KMS-11 (cell line): ENCODE results near the gene ARHGEF28.

Source experiments
- H2AFZ ChIP-seq: fragments of 200-600 bp; sonication (generic); 2 replicates; pipeline ENCODE4 v1.6.1; 2016; ENCODE audit warnings: antibody characterized with exemption, mixed run types, low read depth
- H3K27ac ChIP-seq: fragments of 200-600 bp; sonication (generic); 2 replicates; pipeline ENCODE4 v1.6.1; 2016; ENCODE audit warnings: mild to moderate bottlenecking, mixed run types
- H3K27me3 ChIP-seq: fragments of 200-600 bp; sonication (generic); 2 replicates; pipeline ENCODE4 v1.6.1; 2017; ENCODE audit warnings: mild to moderate bottlenecking, low read depth, mixed run types, moderate library complexity; ENCODE audit not compliant: insufficient read depth
- H3K36me3 ChIP-seq: fragments of 200-600 bp; sonication (generic); 2 replicates; pipeline ENCODE4 v1.6.1; 2017; ENCODE audit warnings: mild to moderate bottlenecking, mixed run types; ENCODE audit not compliant: insufficient read depth
- H3K4me1 ChIP-seq: fragments of 200-600 bp; sonication (generic); 2 replicates; pipeline ENCODE4 v1.6.1; 2016; ENCODE audit warnings: mild to moderate bottlenecking, low read depth, mixed run types; ENCODE audit not compliant: poor library complexity, severe bottlenecking
- H3K4me2 ChIP-seq: fragments of 200-600 bp; sonication (generic); 2 replicates; pipeline ENCODE4 v1.7.0; 2016; ENCODE audit warnings: mild to moderate bottlenecking, mixed run types
- H3K4me3 ChIP-seq: fragments of 200-600 bp; sonication (generic); IDR thresholded peaks from 2 replicates; pipeline ENCODE4 v1.6.1; 2017; ENCODE audit warnings: low read depth, low read length, mixed read lengths; ENCODE audit not compliant: insufficient read depth
- H3K79me2 ChIP-seq: fragments of 200-600 bp; sonication (generic); 2 replicates; pipeline ENCODE4 v1.6.1; 2016; ENCODE audit warnings: low read depth, mixed run types; ENCODE audit not compliant: insufficient read depth
- H3K9ac ChIP-seq: fragments of 200-600 bp; sonication (generic); 2 replicates; pipeline ENCODE4 v1.6.1; 2016; ENCODE audit warnings: mild to moderate bottlenecking, mixed run types
- H4K20me1 ChIP-seq: fragments of 200-600 bp; sonication (generic); 2 replicates; pipeline ENCODE4 v1.6.1; 2016; ENCODE audit warnings: mild to moderate bottlenecking, mixed run types; ENCODE audit not compliant: insufficient read depth
- TF ChIP-seq, protein P1 (sequence below): fragments of 200-600 bp; sonication (generic); conservative IDR thresholded peaks from 2 replicates; pipeline ENCODE4 v1.6.1; 2017; ENCODE audit warnings: low read depth, mild to moderate bottlenecking, antibody characterized with exemption, low read length, moderate library complexity, mixed read lengths

ARHGEF28 gene

DNA sequence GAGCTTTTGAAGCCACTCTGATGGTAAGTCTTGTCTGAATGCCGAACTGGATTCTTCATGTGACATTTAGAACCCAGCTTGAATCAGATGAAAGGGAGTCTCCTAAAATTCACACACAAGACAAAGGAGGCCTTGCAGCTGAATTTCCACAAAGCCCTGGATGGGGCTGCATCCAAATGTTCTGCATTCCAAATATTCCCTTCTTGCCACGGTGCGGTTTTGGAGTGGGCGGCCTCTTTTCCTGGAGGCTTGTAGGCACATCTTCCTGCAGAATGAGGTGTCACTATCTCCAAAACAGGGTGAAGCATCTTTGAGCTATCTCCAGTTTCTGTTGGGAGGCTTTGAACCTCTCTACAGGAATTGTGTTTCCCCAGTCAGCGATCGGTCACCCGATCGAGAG, 342.7 kb downstream of the ARHGEF28 start:
- Histone ChIP-seq H3K4me1 (no peaks in the 10 kb centered on the region), H3K4me3 (no peak overlapping the region), H3K27ac (no peak overlapping the region), H2AFZ (no peak overlapping the region), H3K4me2 (no peak overlapping the region), H3K79me2 (no peaks in the 10 kb centered on the region), H3K9ac (no peak overlapping the region), H3K27me3 (no peaks in the 10 kb centered on the region), H3K36me3 (no peaks in the 10 kb centered on the region), H4K20me1 (no peaks in the 10 kb centered on the region)
- TF ChIP-seq, protein P1, sequence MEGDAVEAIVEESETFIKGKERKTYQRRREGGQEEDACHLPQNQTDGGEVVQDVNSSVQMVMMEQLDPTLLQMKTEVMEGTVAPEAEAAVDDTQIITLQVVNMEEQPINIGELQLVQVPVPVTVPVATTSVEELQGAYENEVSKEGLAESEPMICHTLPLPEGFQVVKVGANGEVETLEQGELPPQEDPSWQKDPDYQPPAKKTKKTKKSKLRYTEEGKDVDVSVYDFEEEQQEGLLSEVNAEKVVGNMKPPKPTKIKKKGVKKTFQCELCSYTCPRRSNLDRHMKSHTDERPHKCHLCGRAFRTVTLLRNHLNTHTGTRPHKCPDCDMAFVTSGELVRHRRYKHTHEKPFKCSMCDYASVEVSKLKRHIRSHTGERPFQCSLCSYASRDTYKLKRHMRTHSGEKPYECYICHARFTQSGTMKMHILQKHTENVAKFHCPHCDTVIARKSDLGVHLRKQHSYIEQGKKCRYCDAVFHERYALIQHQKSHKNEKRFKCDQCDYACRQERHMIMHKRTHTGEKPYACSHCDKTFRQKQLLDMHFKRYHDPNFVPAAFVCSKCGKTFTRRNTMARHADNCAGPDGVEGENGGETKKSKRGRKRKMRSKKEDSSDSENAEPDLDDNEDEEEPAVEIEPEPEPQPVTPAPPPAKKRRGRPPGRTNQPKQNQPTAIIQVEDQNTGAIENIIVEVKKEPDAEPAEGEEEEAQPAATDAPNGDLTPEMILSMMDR = no peak

DNA sequence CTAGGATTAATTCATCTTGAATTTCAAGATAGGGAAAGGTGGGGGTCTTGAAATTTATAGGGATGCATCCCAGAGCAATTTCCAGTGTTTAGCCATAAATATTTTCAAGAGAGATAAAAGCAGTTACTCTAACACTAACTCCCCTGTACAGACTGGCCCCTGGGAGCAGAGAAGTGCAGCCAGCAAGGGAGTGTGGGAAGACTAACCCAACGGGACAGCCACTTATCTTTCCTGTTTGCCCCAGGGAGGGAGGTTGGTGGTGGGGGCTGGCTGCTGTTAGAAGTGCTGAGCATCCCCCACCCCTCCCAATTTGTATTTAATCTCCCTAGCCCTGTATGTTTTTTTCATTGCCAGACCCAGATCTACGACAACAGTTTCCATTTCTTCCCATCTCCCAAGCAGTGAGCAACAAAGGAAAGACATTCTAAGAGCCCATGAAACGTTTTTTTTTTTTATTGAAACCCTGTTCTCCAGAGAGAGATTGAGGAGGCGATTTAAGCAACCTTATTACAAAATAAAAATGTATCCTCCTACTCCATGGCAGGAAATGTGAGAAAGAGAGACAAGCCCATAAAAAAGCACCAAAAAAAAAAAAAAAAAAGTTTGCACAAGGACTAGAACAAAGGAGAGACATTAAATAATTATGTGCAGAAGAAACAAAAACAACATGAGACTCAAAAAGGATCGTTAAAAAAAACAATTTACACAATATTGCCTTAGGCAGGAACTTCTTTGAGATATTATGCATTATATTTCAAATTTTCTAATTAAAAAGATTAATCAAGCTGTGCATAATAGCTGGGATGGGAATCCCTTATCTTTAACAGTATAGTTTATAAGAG, 343.4 kb downstream of the ARHGEF28 start:
- no peaks in the 10 kb centered on the region for H3K4me1 ChIP-seq
- no peak overlapping the region for H2AFZ ChIP-seq
- no peak overlapping the region for H3K4me2 ChIP-seq
- no peak overlapping the region for H3K4me3 ChIP-seq
- no peaks in the 10 kb centered on the region for H3K27me3 ChIP-seq
- no peaks in the 10 kb centered on the region for H4K20me1 ChIP-seq
- H3K36me3 ChIP-seq = no peaks in the 10 kb centered on the region
- H3K27ac ChIP-seq = no peak overlapping the region
- no peaks in the 10 kb centered on the region for H3K79me2 ChIP-seq
- TF ChIP-seq, protein P1 = no peak
- no peak overlapping the region for H3K9ac ChIP-seq

DNA sequence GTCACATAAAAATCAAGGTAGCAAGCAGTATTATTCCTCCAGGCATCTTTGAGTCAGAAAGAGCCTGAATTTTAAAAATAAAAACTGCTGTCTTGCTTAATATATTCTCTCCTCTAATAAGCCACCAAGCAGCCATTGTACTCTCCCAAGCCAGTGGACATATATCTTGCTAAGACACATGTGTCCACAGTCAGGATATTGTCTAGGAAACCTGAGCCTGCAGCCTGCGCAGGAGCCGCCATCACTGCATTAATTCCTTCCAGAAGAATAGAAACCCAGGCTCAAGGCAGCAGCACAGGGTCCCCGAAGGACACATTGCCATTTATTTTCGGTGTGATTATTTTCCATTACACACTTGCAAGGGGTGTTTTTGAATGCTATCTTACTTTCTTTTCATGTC, 345.3 kb downstream of the ARHGEF28 start:
- H2AFZ ChIP-seq = no peak overlapping the region
- H3K9ac ChIP-seq = no peak overlapping the region
- no peaks in the 10 kb centered on the region for H3K79me2 ChIP-seq
- H3K4me1 ChIP-seq = peaks cover 9% of the 10 kb centered on the region
- no peak overlapping the region for H3K4me2 ChIP-seq
- no peaks in the 10 kb centered on the region for H3K27me3 ChIP-seq
- no peaks in the 10 kb centered on the region for H4K20me1 ChIP-seq
- H3K36me3 ChIP-seq = no peaks in the 10 kb centered on the region
- H3K4me3 ChIP-seq = no peak overlapping the region
- no peak overlapping the region for H3K27ac ChIP-seq
- TF ChIP-seq, protein P1 = no peak

DNA sequence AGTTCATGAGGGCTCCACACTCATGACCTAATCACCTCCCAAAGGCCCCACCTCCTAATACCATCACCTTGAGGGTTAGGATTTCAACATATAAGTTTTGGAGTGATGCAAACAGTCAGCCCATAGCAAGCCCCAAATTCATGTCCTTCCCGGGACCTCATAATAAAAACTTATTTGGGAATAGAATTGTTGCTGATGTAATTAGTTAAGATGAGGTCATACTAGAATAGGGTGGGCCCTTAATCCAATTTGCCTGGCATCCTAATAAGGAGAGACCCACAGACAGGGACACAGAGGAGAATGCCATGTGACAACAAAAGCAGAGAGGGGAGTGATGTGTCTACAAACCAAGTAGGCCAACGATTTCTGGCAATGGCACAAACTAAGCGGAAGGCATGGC, 347.1 kb downstream of the ARHGEF28 start:
- Histone ChIP-seq H3K4me2 (no peak overlapping the region), H4K20me1 (no peaks in the 10 kb centered on the region), H3K4me1 (peaks cover 9% of the 10 kb centered on the region), H3K4me3 (no peak overlapping the region), H3K27me3 (no peaks in the 10 kb centered on the region), H2AFZ (no peak overlapping the region), H3K79me2 (no peaks in the 10 kb centered on the region), H3K36me3 (no peaks in the 10 kb centered on the region), H3K9ac (no peak overlapping the region), H3K27ac (no peak overlapping the region)
- TF ChIP-seq, protein P1 = no peak
